HG03378 (cell line): Measurements from ENCODE around the gene UTP11.
"Not testable (repeated sequence)": the region's sequence is repeated elsewhere in the genome, so short reads cannot be mapped to it uniquely, and the experiment has no call there.

Source experiments
- ATAC-seq: cut with Tn5 transposase; IDR thresholded peaks from one replicate; pipeline ENCODE4 v1.9.1; 2021; ENCODE audit warnings: mild to moderate bottlenecking, moderate library complexity; ENCODE audit not compliant: unreplicated experiment

The UTP11 gene

GRCh38 chr1:38027201-38028104, 14.9 kb downstream of the UTP11 start:
- ATAC-seq = no peak

GRCh38 chr1:38028105-38028591, 15.6 kb downstream of the UTP11 start:
- peak; percentile 61 for ATAC-seq

GRCh38 chr1:38028671-38029070, 16.1 kb downstream of the UTP11 start:
- no peak for ATAC-seq

- no peak for ATAC-seq
These were observed 16.6 kb downstream of the UTP11 start for GRCh38 chr1:38029081-38029681.

- ATAC-seq = no peak
These were observed 17.4 kb downstream of the UTP11 start for GRCh38 chr1:38029685-38030511.

GRCh38 chr1:38030596-38031512, 18.3 kb downstream of the UTP11 start:
- ATAC-seq = no peak

GRCh38 chr1:38031513-38031866, 19.0 kb downstream of the UTP11 start:
- no peak for ATAC-seq

GRCh38 chr1:38032992-38033391, 20.5 kb downstream of the UTP11 start:
- ATAC-seq = not testable (repeated sequence)

- ATAC-seq = no peak
These were observed 22.3 kb downstream of the UTP11 start for GRCh38 chr1:38034871-38035270.

- no peak for ATAC-seq
These were observed 24.8 kb downstream of the UTP11 start for GRCh38 chr1:38037221-38037939.

GRCh38 chr1:38038861-38039260, 26.3 kb downstream of the UTP11 start:
- no peak for ATAC-seq

GRCh38 chr1:38039331-38040088, 27.0 kb downstream of the UTP11 start:
- no peak for ATAC-seq

- ATAC-seq = no peak
These were observed 29.7 kb downstream of the UTP11 start for GRCh38 chr1:38041936-38042834.

- no peak for ATAC-seq
These were observed 30.7 kb downstream of the UTP11 start for GRCh38 chr1:38043036-38043747.

GRCh38 chr1:38044221-38045215, 32.0 kb downstream of the UTP11 start:
- ATAC-seq = no peak
